GM21390 (cell line): ENCODE results near the gene CCNG1.
"Not testable (repeated sequence)": the region's sequence is repeated elsewhere in the genome, so short reads cannot be mapped to it uniquely, and the experiment has no call there.

ENCODE experiments used
- ATAC-seq: cut with Tn5 transposase; IDR thresholded peaks from one replicate; pipeline ENCODE4 v1.9.1; 2021; ENCODE audit not compliant: unreplicated experiment

The CCNG1 gene, protein sequence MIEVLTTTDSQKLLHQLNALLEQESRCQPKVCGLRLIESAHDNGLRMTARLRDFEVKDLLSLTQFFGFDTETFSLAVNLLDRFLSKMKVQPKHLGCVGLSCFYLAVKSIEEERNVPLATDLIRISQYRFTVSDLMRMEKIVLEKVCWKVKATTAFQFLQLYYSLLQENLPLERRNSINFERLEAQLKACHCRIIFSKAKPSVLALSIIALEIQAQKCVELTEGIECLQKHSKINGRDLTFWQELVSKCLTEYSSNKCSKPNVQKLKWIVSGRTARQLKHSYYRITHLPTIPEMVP

DNA sequence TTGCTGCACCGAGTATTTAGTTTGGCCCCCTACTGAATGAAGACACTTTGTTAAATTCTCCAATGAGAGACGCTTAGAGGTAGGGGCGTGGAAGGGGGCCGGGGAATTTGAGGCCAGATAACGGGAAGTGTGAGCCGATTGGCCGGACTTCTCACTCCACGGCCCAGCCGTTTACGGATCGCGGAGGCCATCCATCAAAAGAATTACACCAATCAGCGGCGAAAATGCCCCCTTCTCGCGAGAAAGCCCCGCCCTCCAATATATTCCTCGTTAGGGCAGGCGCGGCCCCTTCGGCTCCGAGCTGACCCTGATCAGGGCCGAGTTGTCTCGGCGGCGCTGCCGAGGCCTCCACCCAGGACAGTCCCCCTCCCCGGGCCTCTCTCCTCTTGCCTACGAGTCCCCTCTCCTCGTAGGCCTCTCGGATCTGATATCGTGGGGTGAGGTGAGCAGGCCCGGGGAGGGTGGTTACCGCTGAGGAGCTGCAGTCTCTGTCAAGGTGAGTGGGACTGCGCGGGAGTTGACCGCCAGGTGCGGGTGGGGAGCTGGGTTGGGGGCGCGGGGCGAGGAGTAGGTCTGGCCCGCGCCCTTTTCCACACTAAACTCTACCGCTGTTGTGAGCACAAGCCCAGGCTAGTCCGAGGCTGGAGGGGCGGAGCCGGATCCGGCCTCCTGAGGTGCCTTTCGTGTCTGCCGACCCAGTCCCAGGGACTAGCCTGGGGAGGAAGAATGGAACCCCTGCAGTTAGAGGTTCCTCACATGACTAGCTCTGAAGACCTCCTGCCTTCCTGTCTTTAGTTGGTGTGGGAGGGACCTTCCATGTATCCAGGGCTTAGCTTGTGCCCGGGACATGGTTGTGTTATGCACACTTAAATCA lies at the start of gene CCNG1:
CCNG1 (plus strand) TSS at position 287 of the 874 bp plus-strand sequence. CDS start 1,662 bp downstream, outside the sequence.
- peak; percentile 97 for ATAC-seq

DNA sequence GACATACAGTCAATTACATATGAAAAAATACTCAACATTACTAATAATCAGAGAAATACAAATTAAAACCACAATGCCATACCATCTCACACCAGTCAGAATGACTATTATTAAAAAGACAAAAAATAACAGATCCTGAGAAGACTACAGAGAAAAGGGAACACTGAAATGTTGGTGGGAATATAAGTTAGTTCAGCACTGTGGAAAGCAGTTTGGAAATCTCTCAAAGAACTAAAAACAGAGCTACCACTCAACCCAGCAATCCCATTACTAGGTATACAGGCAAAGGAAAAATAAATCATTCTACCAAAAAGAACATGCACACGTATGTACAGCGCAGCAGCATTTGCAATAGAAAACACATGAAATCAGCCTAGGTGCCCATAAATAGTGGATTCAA lies 41.6 kb upstream of the CCNG1 start:
- ATAC-seq: no peak

DNA sequence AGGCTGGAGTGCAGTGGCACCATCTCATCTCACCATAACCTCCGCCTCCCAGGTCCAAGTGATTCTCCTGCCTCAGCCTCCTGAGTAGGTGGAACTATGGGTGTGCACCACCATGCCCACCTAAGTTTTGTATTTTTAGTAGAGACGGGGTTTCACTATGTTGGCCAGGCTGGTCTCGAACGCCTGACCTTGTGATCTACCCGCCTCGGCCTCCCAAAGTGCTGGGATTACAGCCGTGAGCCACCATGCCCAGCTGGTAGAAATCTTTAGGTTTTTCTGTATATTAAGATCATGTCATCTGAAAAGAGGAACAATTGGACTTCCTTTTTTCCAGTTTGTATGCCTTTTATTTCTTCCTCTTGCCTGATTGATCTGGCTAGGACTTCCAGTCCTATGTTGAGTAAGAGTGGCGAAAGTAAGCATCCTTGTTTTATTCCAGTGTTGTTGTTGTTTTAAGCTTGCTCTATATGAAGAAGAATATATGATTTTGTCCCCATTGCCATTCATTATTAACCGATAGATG lies 40.5 kb upstream of the CCNG1 start:
- not testable (repeated sequence) for ATAC-seq

DNA sequence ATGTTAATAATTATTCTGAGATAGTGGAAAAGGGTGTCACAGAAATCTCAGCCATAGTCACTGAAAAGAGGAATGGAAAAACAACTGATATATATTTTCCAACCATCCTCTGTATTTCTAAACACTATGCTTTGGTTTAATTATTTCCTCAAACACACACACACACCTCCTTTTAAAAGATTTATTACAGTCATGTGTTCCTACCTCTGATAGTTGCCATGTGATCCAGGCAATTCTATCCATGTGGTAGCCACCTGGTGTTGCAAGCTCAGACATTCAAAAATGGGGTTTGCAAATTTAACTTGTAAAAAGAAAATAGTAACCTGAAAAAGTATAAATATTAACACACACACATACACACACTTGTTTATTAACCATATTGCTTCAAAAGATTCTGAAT lies 40.0 kb upstream of the CCNG1 start:
- ATAC-seq: no peak

DNA sequence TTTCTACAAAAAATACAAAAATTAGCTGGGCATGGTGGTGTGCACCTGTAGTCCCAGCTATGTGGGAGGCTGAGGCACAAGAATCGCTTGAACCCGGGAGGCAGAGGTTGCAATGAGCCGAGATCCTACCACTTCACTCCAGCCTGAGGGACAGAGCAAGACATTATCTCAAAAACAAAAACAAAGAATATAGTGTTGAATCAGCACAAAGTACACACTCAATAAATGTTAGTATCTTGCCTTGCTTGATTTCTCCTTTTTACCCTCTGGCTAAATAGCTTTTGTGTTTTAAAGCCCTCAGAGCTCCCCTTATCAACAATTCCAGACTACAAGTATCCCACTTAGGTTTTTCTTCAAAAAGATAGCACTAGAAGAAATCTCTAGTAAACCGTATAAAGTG lies 37.5 kb upstream of the CCNG1 start:
- no peak for ATAC-seq

DNA sequence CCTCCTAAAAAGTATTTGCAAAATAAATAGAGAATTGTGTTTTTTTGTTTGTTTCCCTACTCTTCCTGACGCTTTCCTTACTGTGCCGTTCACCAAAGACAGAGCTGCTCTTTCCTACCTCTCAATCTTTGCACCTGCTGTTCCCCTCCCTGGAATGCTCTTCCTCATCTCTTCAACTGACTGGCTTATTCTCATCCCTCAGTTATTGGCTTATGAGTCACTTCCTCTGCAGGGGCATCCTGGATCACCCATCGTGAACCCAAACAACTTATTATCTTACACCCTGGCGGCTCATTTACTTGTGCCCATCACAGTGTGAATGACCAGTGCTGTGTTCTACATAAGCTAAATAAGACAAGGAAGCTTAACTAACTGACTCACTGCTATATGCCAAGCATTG lies 36.1 kb upstream of the CCNG1 start:
- ATAC-seq: no peak

DNA sequence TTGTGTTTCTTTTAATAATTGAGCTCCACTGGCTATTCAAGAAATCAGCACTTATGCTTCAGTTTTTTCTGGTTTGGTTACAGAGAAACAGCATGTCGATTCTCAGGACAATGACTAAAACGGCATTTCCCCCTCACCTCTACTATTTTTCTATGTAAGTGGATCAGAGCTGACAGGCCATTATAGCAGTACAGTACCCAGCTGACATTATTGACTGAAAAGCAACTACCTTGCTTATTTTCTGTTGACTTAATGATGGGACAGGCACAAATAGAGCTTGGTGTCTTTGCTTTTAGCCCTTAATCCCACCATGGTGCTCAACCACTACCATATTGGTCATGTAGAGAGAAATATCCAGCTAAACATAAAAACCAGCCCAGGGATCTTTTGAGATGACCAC lies 35.4 kb upstream of the CCNG1 start:
- ATAC-seq: no peak

DNA sequence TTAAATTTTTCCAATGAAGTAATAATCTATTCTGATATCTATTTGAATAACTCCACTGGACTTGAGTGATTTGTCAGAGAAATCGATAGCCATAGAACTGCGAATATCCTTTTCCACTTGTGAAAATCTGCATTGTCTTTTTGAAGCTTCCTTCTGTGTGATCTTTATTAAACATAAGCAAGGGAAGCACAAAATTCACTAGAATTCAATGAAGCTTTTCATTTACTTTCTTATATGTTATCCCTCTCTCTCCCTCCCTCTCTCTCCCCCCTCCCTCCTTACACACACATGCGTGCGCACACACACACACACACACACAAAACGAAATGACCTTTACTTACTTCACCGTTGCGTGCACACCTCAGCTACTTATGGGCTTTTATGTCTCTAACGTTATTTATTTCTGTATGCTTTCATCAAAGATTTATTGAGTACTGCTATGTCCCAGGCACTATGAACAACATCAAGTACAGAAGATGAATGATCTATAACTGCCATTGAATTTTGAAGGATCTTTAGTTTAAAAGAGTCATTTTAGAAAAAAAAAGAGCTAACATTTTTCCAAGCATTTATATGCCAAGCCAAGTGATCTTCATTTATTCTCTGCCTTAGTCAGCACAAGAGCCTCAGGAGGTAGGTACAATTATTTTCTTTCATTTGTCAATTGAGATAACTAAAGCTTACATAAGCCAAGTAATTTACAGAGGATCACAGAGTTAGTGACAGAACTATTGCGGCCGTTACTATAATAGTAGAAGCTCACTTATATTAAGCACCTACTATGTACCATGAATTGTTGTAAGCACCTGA lies 32.8 kb upstream of the CCNG1 start:
- ATAC-seq: no peak

DNA sequence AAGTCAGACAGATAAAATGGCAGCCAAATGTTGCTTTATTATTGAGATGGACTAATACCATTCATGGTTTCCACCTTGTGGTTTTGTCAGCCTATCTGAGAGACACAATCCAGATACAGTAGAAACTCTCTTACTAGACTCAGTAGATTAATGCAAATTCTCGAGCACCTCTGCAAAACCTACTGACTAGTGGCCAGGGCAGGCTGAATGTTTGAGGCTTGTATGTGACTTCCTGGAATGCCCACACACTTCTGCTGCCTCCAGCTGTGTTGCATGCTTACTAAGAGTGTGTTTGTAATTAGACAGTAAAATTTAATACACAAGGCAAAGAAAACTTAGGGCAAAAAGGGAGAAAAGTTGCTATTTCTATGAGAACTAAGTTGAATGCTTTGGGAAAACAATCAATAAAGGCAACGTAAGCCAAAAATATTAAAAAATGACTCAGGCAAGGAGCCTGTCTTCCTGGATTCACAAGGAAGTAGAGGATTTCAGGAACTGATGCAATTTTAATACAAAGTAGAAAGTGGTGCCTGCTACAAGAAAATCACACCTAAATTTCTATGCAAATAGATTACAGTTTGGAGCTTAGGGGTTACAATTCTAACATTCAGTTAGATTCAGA lies 30.2 kb upstream of the CCNG1 start:
- peak; percentile 90 for ATAC-seq

DNA sequence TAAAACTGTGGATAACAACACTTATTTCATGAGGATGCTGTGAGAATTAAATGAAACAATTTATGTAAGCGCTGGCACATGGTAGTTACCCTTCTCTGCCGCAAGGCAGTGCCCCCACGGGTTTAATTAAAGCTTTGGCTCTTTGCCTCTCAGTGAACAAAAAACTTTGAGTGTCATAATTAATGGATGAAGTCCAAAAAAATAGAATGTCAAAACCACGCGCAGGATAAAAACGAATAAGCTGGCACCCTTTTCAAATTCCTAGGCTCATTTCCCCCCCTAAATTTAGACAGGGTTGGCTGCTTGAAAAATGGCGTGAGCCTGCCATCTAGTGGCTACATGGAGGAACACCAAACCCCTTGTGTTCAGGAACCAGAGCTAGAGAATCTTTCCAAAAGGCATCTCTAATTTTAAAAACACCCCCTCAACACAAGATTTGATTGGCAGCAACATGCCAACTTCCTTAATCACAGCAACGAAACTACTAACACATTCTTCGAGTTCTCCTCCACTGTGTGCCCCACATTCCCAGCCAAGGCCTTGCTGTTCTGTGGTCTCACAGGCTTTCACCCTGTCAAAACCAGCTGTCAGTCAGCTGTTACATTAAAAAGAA lies 29.0 kb upstream of the CCNG1 start:
- peak; percentile 60 for ATAC-seq

DNA sequence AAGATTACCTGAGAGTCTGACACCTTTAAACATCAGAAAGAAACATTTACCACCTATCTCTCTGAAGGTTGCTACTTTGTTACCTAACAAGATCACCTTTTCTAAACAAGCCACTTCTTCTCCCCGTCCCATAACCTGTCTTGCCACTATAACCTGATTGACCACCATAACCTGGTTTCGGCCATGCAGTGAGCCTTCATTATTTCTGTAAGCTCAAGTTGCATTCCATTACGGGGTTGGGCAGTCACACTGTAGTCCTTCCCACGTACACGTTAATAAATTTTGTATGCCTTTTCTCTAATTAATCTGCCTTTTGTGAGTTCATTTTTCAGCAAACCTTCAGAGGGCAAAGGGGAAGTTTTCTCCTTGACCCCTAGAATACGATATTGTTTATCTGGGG lies 28.0 kb upstream of the CCNG1 start:
- no peak for ATAC-seq

DNA sequence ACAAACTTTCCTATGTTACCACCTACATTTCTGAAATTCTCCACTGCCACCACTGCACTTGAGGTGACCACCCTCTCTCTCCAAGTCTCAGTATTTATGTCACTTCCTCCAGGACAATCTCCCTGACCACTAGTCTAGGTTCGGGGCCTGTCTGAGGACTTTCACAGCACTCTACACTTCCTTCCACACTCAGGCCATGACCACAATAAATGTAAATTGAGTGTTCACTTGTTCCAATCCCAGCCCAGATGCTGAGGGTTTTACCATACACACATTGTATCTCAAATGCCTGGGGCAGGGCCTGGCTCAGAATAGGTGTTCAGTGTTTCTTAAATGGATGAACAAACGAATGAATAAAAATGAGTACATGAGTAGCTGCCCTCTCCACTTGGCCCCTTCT lies 26.9 kb upstream of the CCNG1 start:
- no peak for ATAC-seq

DNA sequence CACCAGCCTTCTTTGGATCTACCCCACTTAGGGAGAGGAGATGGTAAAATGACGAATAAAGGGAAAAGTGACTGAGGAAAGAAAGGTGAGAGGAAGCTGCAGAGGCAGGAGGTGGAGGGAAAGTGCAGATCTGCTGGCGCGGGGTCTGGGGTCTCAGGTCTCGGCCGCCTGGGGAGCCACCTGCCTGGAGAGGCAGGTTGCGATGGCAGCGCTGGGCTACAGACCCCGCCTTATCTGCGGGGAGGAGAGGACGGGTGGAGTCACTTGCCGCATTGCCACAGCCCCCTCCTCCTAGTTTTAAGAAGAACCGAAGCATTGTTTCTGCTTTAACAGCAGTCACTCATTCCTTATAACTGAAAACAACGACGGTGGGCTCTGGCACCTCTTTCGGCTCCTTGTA lies 21.7 kb upstream of the CCNG1 start:
- not testable (repeated sequence) for ATAC-seq

DNA sequence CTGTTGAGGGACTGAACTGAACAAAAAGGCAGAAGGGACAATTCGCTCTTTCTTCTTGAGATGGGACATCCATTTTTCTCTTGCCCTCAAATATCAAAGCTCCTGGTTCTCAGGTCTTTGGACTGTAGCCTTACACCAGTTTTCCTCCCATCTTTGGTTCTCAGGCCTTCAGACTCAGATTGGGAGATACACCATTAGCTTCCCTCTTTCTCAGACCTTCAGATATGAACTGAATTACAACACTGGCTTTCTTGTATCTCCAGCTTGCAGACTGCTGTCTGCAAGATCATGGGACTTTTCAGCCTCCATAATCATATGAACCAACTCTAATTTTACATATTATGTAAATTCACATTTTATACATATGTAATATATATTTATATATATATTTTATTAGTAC lies 12.6 kb upstream of the CCNG1 start:
- no peak for ATAC-seq

DNA sequence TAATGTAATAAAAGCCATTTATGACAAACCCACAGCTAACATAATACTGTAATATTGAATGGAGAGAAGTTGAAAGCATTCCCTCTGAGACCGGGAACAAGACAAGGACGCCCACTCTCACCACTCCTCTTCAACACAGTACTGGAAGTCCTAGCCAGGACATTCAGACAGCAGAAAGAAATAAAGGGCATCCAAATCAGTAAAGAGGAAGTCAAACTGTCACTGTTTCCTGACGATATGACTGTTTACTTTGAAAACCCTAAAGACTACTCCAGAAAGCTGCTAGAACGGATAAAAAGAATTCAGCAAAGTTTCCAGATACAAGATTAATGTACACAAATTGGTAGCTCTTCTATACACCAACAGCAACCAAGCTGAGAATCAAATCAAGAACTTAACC lies 11.3 kb upstream of the CCNG1 start:
- ATAC-seq: not testable (repeated sequence)

DNA sequence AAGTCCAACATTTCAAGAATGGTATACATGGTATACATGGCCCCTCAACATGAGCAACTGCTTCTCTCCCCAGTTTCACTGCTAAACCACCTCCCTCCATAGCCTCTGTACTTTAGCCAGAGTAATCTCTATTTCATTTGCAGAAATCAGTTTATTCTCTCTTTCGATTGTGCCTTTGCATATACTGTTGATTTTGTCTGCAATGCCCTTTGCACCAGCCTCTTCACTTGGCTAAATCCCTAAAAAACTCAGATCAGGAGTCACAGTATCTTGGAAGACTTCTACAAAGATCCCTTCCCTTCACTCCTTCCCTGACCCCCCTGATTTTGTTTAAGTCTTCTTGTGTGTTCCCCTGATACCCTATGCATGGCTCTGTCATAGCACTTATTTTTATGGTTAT lies 4.9 kb upstream of the CCNG1 start:
- ATAC-seq: no peak

DNA sequence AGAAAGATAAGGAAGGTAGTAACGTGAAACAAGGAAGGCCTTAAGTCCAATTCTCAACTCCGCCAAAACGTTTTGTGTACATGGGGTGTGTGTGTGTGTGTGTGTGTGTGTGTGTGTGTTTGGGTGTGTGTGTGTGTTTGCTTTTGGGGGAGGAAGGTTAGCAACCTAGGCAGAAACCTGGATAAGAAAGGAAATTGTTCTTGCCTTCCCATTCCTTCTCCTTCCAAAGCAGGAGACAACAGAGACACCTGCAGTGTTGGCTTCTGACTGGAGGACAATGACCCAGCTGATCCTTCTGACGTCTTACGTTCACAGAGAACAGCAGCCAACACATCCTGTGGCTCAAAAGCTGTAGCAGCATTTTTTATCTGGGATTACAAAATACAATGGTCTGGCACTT lies 4.1 kb upstream of the CCNG1 start:
- no peak for ATAC-seq

DNA sequence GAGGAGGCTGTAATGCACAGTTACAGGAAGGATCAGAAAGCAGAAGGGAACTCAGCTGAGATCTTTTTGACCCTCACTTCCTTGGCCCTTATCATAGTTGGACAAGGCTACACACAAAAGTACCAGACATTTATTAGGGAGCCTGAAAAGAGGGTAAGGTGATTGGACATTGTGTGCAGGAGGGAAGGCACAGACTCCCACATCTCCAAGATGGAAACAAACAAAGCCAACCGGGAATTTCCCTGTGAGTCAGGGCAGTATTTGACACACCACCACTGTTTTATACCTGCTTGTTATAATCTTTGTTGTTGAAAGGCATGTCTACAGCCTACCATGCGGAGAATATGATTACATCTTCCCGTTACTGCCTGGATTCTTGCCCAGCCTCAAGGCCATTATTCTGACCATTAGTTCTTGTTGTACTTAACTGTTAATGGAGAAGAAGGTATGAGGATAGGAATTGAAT lies 3.0 kb upstream of the CCNG1 start:
- no peak for ATAC-seq

DNA sequence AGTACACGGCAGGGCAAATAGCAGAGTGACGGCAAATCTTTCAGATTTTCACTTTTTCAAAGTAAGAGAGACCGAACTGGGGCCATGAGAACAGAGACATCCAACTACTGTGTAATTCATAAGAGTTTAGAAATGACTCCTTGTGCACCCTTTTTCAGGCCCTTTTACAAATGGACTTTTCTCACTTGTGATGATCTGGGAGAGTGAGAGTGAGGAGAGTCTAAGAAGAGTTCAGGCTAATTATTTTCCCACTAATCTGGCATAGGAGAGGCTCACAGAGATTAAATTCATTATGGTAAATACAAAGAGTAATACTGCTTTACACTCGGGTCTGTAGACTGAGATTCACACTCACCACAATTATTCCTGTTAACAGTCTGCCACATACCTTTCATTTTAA lies 880 bp upstream of the CCNG1 start:
- ATAC-seq: no peak

DNA sequence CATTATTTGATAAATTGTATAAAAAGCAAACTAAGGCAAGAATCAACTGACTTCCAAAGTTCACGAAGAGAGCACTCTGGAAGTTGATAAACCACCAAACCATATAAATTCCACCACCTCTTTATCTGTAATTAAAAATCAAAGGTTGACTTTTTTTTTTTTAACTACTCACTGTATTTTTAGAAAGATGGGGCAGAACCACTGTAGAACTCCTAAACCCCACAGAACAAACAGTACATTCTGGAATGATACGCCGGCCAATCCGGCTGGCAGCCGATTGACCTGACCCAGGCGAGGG lies 435 bp upstream of the CCNG1 start:
- ATAC-seq: no peak

DNA sequence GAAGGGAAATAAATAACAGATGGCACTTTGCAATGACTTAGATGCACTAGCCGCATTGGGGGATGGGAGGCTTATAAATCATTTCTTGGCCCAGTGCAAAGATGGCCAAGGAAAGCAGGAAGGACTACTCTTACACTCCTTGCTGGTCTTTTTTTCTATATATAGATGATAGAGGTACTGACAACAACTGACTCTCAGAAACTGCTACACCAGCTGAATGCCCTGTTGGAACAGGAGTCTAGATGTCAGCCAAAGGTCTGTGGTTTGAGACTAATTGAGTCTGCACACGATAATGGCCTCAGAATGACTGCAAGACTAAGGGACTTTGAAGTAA lies 1.7 kb downstream of the CCNG1 start:
- no peak for ATAC-seq
